CD1c-positive myeloid dendritic cell (primary cell): ENCODE results near the gene CIAO2B.

Experiments
- DNase-seq: peaks from one replicate; pipeline ENCODE4 v3.0.0-alpha.2; 2016; ENCODE audit errors: extremely low spot score

The CIAO2B gene

DNA sequence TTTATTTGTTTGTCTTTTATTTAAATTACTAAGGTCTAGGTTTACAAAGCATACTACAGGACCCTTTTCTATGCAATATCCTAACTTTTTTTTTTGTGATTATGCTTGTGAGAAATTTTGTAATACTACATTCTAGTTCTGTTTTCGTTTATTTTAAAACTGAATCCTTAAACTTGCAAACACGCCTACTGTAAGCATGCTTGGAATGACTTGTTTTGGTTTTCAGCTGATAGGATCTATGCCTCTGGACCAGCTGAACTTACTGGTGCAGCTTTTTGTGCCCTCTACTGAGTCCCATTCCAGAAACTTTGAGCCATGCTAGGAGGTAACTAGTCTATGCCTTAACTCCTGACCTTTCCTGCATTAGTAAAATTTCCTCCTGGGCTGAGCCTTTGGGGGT, 47.9 kb downstream of the CIAO2B start:
- no peak for DNase-seq

DNA sequence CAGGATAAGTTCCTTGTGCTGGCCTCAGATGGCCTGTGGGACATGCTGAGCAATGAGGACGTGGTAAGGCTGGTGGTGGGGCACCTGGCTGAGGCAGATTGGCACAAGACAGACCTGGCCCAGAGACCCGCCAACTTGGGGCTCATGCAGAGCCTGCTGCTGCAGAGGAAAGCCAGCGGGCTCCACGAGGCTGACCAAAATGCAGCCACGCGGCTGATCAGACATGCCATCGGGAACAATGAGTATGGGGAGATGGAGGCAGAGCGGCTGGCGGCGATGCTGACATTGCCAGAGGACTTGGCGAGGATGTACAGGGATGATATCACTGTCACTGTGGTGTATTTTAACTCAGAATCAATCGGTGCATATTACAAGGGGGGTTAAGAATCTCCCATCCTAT, 48.7 kb downstream of the CIAO2B start:
- no peak for DNase-seq

DNA sequence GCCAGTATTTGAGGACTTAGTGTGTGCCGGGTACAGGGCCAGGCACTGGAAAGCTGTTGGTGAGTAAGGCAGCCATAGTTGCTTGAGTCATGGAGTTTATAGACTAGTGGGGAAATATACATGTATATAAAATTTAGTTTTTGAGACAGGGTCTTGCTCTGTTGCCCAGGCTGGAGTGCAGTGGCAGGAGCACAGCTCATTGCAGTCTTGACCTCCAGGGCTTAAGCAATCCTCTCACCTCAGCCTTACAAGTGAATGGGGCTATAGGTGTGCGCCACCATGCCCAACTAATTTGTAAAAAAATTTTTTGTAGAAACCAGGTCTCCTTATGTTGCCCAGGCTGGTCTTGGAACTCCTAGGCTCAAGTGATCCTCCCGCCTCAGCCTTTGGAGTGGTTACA, 51.5 kb downstream of the CIAO2B start:
- DNase-seq = no peak
